Upper lobe of left lung (tissue), 4 donors: ENCODE measurements around the gene ERN1.
A peak's percentile ranks its signal among the peaks of the same experiment; 100 is the strongest.

Experiments used
- POLR2A ChIP-seq, 4 donors: fragments of 450-650 bp; IDR thresholded peaks; one replicate each; pipeline ENCODE4 v1.5.1; 2016 to 2017; ENCODE audit warnings: antibody characterized with exemption in 4 of 4, mild to moderate bottlenecking in 2 of 4
- POLR2AphosphoS5 ChIP-seq, 2 donors: sonication (generic); formaldehyde crosslinking; IDR thresholded peaks; one replicate each; pipeline ENCODE4 v1.5.1; 2017; ENCODE audit warnings: antibody characterized with exemption in 2 of 2
- TF ChIP-seq, protein P1 (sequence below), 6 experiments: fragments of 450-650 bp in 4 of 6; fragments of 200-600 bp in 2 of 6; sonication (generic) in 2 of 6; IDR thresholded peaks; one replicate each; pipeline ENCODE4 v1.5.1; 2016 to 2019; ENCODE audit warnings: antibody characterized with exemption in 6 of 6

- peak in 1 of 2 donors; percentile 11 for TF ChIP-seq POLR2AphosphoS5 (IDR thresholded peaks at IDR 0.05)
- TF ChIP-seq POLR2A (IDR thresholded peaks at IDR 0.05), result no peak
- TF ChIP-seq, protein P1, sequence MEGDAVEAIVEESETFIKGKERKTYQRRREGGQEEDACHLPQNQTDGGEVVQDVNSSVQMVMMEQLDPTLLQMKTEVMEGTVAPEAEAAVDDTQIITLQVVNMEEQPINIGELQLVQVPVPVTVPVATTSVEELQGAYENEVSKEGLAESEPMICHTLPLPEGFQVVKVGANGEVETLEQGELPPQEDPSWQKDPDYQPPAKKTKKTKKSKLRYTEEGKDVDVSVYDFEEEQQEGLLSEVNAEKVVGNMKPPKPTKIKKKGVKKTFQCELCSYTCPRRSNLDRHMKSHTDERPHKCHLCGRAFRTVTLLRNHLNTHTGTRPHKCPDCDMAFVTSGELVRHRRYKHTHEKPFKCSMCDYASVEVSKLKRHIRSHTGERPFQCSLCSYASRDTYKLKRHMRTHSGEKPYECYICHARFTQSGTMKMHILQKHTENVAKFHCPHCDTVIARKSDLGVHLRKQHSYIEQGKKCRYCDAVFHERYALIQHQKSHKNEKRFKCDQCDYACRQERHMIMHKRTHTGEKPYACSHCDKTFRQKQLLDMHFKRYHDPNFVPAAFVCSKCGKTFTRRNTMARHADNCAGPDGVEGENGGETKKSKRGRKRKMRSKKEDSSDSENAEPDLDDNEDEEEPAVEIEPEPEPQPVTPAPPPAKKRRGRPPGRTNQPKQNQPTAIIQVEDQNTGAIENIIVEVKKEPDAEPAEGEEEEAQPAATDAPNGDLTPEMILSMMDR (IDR thresholded peaks at IDR 0.05), result no peak
These were observed 46.6 kb upstream of the ERN1 start for GRCh38 chr17:64176556-64176955.
